Kidney (tissue), 14 donors: ENCODE data around the gene IL17RB. TPM values are rescaled to one million over a fixed set of nuclear protein-coding genes. Genes with fewer than 3 reads are reported as not detected.
A peak's percentile ranks its signal among the peaks of the same experiment; 100 is the strongest.

Source experiments
- DNase-seq, 5 donors: peaks; one replicate each; pipeline ENCODE4 v3.0.0-alpha.2; 2013 to 2020
- FAIRE-seq: peaks from 2 replicates; lab custom pipeline; 2012; peaks lifted over from hg19 to GRCh38; lab: Jason Lieb, UNC
- H3K27ac ChIP-seq, 2 donors: one replicate each; pipeline ENCODE4 v1.7.0; 2013; ENCODE audit warnings: low read depth in 2 of 2, low read length in 2 of 2, inconsistent platforms in 1 of 2
- H3K27me3 ChIP-seq: one replicate; pipeline ENCODE4 v1.7.1; 2013; ENCODE audit warnings: low read length, inconsistent platforms; ENCODE audit not compliant: control insufficient read depth, insufficient read depth
- H3K36me3 ChIP-seq, 3 donors: one replicate each; pipeline versions ENCODE4 v1.7.0 to v1.7.1; 2013; ENCODE audit warnings: low read length in 3 of 3, control low read depth in 1 of 3, inconsistent platforms in 1 of 3; ENCODE audit not compliant: insufficient read depth in 3 of 3, control insufficient read depth in 2 of 3
- H3K4me1 ChIP-seq, 3 donors: one replicate each; pipeline versions ENCODE4 v1.7.0 to v1.7.1; 2013; ENCODE audit warnings: low read length in 3 of 3, inconsistent platforms in 1 of 3, low read depth in 1 of 3; ENCODE audit not compliant: control insufficient read depth in 2 of 3, insufficient read depth in 2 of 3
- H3K4me3 ChIP-seq, 3 donors: one replicate each; pipeline versions ENCODE4 v1.7.0 to v1.8.1; 2013; ENCODE audit warnings: low read length in 3 of 3, control low read depth in 1 of 3, inconsistent platforms in 1 of 3
- H3K9ac ChIP-seq, 3 donors: one replicate each; pipeline versions ENCODE4 v1.7.0 to v1.7.1; 2013; ENCODE audit warnings: low read length in 3 of 3, control low read depth in 1 of 3, inconsistent platforms in 1 of 3
- H3K9me3 ChIP-seq, 3 donors: one replicate each; pipeline versions ENCODE4 v1.7.0 to v1.7.1; 2013; ENCODE audit warnings: low read length in 3 of 3, control low read depth in 1 of 3, inconsistent platforms in 1 of 3; ENCODE audit not compliant: control insufficient read depth in 2 of 3, insufficient read depth in 1 of 3
- intact Hi-C: fragments of 100-400 bp; cut with DNase I; formaldehyde crosslinking; loops from one replicate; pipeline ENCODE4 v1.11.1; 2022
- polyA plus RNA-seq: library from polyadenylated mRNA; stranded (reverse); fragments of 350-450 nt; fragmentation: Illumina TruSeq; extraction: RNeasy Lipid Tissue Mini Kit (QIAGEN cat#74804); gene quantifications from one replicate; pipeline ENCODE4 v1.2.3, GENCODE V29; 2014; ENCODE audit warnings: low read depth, low replicate concordance; ENCODE audit not compliant: insufficient read depth
- total RNA-seq: library from RNA; stranded (reverse); fragmentation: NEBNext Ultra II Directional; extraction: Animal tissue kit (Norgen Biotek cat#: 25700); gene quantifications from one replicate; pipeline ENCODE4 v1.2.1, GENCODE V29; 2021
- TF ChIP-seq, protein P1 (sequence below): IDR thresholded peaks from 3 replicates; pipeline ENCODE4 v1.5.1; 2012; ENCODE audit warnings: mild to moderate bottlenecking, moderate library complexity, borderline replicate concordance; ENCODE audit not compliant: insufficient read depth; ENCODE audit errors: extremely low read depth
- donor health status: control.
- donor health status: control.
- donor health status: control.
- donor health status: control.
- donor health status: control.
- donor health status: DM: yes; HTN: yes; CAD: no.
- donor health status: Normal renal cell carcinoma (clear cell type).

Gene IL17RB
- total and polyA plus RNA-seq, 2 donors from 2014 or later = 27.7 to 87.4 TPM

DNA sequence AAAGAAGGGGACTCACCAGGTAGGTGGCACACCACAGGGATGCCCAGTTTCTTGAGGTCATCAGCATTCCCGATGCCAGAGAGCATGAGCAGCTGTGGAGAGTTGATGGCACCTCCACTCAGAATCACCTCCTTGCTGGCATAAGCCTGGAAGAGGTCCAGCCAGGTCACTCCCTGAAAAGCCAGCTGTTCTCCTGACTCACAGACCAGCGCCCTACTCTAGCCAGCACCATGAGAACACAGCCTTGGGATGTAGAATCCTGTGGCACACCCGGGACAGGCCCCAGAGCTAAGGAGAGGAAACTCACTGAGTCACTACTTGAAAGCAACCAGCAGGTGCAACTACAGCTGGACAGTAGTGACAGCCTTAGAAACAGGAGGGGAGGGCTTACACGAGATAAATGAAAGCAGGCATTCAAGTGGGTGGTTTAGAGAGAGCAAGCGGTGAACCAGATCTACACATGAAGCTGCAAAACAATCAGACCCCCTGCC, 24.7 kb upstream of the IL17RB start:
- no peaks in the 10 kb centered on the region for H3K9me3 ChIP-seq
- DNase-seq (peak in 1 of 5 donors; percentile 46), FAIRE-seq (no peak)
- H3K27me3 ChIP-seq = no peaks in the 10 kb centered on the region
- no peaks in the 10 kb centered on the region for H3K4me1 ChIP-seq
- H3K27ac ChIP-seq = no peak overlapping the region
- peaks cover 0 to 47% (median 20%) of the 10 kb centered on the region in 3 donors for H3K36me3 ChIP-seq
- intact Hi-C loops = no loop called here
- TF ChIP-seq, protein P1, sequence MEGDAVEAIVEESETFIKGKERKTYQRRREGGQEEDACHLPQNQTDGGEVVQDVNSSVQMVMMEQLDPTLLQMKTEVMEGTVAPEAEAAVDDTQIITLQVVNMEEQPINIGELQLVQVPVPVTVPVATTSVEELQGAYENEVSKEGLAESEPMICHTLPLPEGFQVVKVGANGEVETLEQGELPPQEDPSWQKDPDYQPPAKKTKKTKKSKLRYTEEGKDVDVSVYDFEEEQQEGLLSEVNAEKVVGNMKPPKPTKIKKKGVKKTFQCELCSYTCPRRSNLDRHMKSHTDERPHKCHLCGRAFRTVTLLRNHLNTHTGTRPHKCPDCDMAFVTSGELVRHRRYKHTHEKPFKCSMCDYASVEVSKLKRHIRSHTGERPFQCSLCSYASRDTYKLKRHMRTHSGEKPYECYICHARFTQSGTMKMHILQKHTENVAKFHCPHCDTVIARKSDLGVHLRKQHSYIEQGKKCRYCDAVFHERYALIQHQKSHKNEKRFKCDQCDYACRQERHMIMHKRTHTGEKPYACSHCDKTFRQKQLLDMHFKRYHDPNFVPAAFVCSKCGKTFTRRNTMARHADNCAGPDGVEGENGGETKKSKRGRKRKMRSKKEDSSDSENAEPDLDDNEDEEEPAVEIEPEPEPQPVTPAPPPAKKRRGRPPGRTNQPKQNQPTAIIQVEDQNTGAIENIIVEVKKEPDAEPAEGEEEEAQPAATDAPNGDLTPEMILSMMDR = no peak
- H3K9ac ChIP-seq = no peak overlapping the region
- H3K4me3 ChIP-seq = no peak overlapping the region

GRCh38 chr3:53822331-53822741, 24.0 kb upstream of the IL17RB start:
- TF ChIP-seq, protein P1 = no peak
- no peak for FAIRE-seq
- Histone ChIP-seq H3K9me3 (no peaks in the 10 kb centered on the region), H3K9ac (no peak overlapping the region), H3K4me1 (no peaks in the 10 kb centered on the region), H3K27me3 (no peaks in the 10 kb centered on the region), H3K36me3 (peaks cover 0 to 47% (median 17%) of the 10 kb centered on the region in 3 donors), H3K4me3 (no peak overlapping the region), H3K27ac (no peak overlapping the region)
- DNase-seq = peak in 2 of 5 donors; percentile 33 to 53
- intact Hi-C loops = no loop called here

DNA sequence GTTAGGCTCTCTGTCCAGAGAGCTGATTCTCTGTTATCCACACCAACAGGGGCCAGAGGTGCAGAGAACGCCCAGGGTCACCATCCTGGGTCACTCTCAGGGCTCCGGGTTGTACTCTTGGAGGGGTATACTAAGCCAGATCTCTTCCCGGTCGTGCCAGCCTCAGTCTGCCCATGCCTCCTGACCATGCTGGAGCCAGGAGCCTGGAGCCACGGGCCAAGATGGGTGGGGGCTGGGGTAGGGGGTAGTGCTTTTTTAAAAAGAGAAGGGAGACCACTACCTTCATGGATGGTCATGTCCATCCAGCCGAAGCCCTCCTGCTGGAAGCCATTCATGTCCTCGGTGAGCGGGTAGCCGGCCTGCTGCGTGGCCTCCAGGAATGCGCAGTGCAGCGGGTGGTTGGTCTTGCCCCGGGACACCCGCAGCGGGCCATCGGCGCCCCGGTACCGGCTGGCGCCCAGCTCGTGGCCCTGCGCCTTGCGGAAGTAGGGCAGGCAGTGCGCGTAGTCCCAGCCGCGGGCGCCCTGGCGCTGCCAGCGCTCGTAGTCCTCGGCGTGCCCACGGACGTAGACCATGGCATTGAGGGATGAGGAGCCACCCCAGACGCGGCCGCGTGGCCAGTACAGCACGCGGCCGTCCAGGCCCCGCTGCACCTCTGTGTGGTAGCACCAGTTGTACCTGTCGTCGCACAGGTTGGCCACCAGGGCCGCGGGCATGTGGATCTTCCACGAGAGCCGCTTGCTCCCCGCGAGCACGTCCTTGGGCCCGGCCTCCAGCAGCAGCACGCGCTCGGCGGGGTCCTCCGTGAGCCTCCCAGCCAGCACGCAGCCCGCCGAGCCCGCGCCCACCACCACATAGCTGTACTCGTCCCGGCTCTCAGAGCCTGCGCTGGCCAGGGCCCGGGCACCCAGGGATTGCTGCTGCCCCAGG, 23.1 kb upstream of the IL17RB start:
- Histone ChIP-seq H3K4me3 (no peak overlapping the region), H3K36me3 (peaks cover 0 to 39% (median 14%) of the 10 kb centered on the region in 3 donors), H3K4me1 (no peaks in the 10 kb centered on the region), H3K27me3 (no peaks in the 10 kb centered on the region), H3K9me3 (no peaks in the 10 kb centered on the region), H3K9ac (no peak overlapping the region), H3K27ac (no peak overlapping the region)
- DNase-seq = peak in 1 of 5 donors; percentile 66
- TF ChIP-seq, protein P1 = no peak
- intact Hi-C loops = no loop called here
- FAIRE-seq = no peak
